HG03039 (cell line): ENCODE data around the gene COBL.

Experiments used
- ATAC-seq: cut with Tn5 transposase; IDR thresholded peaks from one replicate; pipeline ENCODE4 v1.9.1; 2021; ENCODE audit warnings: mild to moderate bottlenecking, moderate library complexity; ENCODE audit not compliant: unreplicated experiment

The COBL gene

DNA sequence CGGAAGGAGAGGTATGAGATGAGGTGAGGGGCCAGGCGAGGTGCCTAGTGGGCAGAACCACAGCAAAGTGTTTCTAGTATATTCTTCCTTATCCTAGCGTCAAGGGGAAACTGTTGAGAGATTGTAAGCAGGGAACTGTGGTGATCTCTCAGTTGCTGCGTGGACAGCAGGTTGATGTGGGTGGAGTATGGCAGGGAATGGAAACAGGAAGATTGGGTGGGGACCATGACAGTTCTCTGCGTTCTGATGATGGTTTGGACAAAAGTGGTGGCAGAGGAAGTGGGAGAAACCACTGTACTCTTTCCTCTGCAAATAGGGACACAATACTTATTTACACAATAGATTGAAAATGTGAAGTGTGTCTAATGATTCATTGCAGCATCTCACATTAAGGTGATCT is 342.4 kb downstream of the COBL start:
- ATAC-seq, result no peak

GRCh38 chr7:50973814-50974213 is 342.8 kb downstream of the COBL start:
- ATAC-seq, result no peak

DNA sequence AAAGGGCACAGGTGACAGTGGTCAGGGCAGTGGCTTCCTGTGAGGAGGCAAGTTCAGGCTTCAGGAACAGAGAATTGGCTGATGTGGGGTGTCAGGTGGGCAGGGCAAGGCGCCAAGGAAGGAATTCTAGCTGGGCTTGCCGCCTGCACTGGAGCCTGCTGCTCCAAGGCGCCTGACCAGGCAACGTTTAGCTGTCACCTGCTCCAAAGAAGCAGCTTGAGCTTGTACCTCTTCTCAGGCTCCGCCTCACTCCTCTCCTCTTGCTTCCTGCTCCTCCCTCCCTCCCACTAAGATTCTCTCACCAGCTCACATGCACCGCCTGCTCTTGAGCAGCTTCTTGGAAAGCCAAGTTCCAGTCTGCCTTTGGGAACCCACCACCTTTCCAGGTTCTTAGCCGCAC is 346.5 kb downstream of the COBL start:
- no peak for ATAC-seq
